Measurements from ENCODE around the gene TAF8.

TAF8 gene

DNA sequence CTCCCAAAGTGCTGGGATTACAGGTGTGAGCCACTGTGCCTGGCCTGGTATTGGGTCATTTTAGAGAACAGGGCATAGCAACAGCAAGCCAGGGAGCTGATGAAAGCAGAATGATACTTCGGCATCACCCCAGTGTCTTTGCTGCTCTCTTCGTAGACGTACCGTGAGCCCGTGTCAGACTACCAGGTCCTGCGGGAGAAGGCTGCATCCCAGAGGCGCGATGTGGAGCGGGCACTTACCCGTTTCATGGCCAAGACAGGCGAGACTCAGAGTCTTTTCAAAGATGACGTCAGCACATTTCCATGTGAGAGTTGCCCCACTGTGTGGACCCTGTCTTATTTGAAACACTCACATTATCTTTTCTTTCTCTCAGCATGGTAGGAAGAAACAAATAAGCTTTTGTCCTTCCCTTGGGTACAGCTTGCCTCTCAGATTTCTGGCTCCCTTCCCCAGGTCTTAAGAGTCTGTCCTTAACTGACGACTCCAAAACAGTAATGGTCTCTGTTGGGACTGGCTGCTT is 15.9 kb downstream of the TAF8 start:
- no peak for DNase-seq

- DNase-seq = no peak
Measured at GRCh38 chr6:42068173-42068572, 17.8 kb downstream of the TAF8 start.

- DNase-seq = no peak
Measured at GRCh38 chr6:42068872-42069522, 18.7 kb downstream of the TAF8 start.

- DNase-seq = no peak
Measured at GRCh38 chr6:42071881-42072583, 21.7 kb downstream of the TAF8 start.

GRCh38 chr6:42073287-42073686 is 23.0 kb downstream of the TAF8 start:
- DNase-seq = no peak

GRCh38 chr6:42075159-42075838 is 25.0 kb downstream of the TAF8 start:
- no peak for DNase-seq

DNA sequence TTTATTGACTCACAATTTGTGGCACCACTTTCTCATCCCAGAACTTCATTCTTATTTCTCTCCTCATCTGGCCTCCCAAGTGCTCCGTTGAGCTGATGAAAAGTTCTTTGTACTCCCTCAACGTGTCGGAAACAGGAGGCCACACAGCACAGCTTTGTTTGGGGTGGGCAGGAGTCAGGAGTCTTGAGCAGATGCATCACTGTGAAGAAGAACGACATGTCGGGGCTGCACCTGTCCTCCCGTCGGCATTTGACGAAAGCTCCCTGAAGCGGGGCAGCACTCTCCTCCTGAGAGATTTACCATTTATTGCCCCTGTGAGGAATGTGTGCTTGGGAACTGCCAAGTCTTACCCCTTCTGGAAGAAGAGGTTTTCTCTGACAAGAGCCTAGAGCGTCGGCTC is 28.1 kb downstream of the TAF8 start:
- DNase-seq = no peak

DNA sequence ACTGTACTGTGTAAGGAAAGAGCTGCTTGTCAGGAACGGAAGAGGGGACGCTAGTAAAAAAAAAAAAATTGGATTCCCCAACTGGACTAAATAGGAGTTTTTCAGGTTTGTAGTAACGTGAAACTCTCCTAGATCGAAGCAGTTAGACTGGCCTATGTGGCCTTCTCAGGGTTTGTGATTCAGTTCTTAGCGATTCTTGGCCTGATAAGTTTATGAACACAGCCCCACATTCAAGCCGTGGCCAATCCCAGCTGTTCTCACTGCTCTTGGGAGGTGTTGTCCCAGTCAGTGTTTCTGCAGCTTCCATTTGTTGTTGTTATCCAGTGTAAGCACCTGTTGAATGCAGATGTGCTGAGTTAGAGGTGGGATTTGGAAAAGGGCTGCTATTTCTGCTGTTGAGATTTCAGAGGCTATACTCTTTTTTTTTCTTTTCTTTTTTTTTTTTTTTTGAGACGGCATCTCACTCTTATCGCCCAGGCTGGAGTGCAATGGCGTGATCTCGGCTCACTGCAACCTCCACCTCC is 29.7 kb downstream of the TAF8 start:
- no peak for DNase-seq

DNA sequence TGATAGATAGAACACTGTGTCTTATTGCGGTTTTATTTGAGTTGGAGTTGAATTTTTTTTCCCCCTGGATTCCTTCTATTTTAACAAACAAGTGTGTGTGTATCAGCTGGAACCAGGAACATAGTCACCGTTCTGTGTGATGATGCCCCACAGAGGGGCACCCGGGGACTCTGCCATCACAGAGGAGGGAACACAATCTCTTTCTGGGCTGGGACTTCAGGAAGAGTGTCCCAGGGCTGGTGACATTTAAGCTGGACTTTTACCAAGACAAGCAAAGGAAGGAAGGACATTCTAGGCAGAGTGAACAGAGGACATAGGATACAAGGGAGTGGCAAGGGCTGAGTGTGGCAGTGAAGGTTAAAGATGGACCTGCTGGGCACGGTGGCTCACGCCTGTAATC is 33.2 kb downstream of the TAF8 start:
- no peak for DNase-seq

DNA sequence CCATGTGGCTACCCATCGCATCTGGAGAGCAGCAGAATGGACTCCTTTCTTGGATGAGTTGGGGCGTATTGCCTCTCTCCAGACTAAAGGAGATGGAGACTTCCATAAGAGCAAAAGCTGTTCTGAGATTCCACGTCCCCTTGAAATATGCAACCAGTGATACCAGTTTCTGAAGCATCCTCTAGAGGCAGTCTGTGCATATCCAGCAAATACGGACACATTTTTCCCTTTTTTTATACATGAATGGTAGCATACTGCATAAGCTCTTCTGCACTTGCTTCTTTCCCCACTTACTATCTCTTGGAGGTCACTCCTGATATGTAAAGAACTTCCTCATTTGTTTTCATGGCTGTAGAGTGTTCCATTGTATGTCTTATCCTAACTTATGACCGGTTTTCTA is 34.6 kb downstream of the TAF8 start:
- DNase-seq = no peak

- DNase-seq = no peak
Measured at GRCh38 chr6:42086046-42087035, 36.0 kb downstream of the TAF8 start.

DNA sequence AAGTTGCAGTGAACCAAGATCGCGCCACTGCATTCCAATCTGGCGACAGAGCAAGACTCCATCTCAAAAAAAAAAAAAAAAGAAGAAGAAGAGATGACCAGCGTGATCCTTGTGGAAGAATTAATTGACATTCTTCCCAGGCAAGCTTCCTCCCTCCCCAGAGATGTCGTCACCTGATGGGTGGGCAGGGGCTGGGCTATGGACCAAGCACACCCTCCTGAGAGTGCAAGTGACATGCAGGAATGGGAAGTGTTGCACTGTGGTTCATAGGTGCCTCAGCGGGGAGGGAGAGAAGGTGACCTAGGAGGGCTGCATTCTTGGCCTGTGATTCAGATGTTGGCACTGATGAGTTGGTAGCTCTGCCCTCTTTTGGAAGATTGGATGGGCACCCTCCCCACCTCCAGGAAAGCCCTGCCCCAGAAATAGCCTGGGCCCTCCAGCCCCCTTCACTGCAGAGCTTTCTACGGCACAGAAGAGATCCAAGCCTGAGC is 37.8 kb downstream of the TAF8 start:
- DNase-seq = no peak

- no peak for DNase-seq
Measured at GRCh38 chr6:42090819-42091717, 40.7 kb downstream of the TAF8 start.

- no peak for DNase-seq
Measured at GRCh38 chr6:42091718-42092023, 41.3 kb downstream of the TAF8 start.

- no peak for DNase-seq
Measured at GRCh38 chr6:42093582-42094329, 43.4 kb downstream of the TAF8 start.

- no peak for DNase-seq
Measured at GRCh38 chr6:42095094-42095493, 44.8 kb downstream of the TAF8 start.

- no peak for DNase-seq
Measured at GRCh38 chr6:42095776-42096541, 45.6 kb downstream of the TAF8 start.

DNA sequence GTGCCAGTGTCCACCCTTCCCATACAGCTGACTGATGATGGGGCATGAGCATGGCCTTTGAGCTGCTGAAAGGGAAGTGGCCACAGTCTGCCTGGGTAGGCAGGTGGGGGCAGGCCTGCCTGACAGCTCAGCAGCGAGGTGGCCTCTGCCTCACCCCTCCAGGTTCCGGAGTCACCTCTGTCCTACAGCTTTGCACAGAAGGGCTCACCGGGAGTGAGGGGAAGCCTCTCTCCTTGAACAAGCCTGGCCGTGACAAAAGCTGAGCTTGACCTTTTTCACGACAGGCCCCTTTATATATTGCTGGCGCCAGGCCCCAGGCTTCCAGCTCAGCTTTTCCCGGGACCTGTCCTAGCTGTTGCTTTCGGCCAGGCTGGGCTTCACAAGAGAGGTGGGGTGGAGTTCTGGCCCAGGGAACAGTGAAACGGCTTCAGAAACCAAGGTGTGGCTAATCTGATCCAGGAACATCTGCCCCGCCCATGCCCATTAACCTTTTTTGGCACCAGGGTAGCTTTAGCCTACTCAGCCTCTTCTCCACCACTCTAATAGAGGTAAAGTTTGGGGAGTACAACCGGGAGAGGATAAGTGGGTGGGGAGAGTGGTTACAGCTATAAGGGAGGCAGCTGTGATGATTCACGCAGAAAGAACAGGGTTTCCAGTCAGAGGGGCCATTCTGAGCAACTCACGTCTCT is 49.2 kb downstream of the TAF8 start:
- DNase-seq = no peak
